Muscle of leg (tissue), 11 donors: Measurements from ENCODE around the gene PTPRG. TPM values are rescaled to one million over a fixed set of nuclear protein-coding genes. Genes with fewer than 3 reads are reported as not detected.
A peak's percentile ranks its signal among the peaks of the same experiment; 100 is the strongest.
"Not testable (repeated sequence)": the region's sequence is repeated elsewhere in the genome, so short reads cannot be mapped to it uniquely, and the experiment has no call there.

Source experiments
- DNase-seq: peaks from one replicate; pipeline ENCODE4 v3.0.0; 2013
- H3K27ac ChIP-seq: one replicate; pipeline ENCODE4 v1.5.1; 2013; ENCODE audit warnings: mild to moderate bottlenecking, low read length, control low read depth
- H3K27me3 ChIP-seq: one replicate; pipeline ENCODE4 v1.6.1; 2013; ENCODE audit warnings: low read length; ENCODE audit not compliant: control insufficient read depth, insufficient read depth
- H3K36me3 ChIP-seq: one replicate; pipeline ENCODE4 v1.6.1; 2013; ENCODE audit warnings: low read length; ENCODE audit not compliant: control insufficient read depth, insufficient read depth
- H3K4me1 ChIP-seq: one replicate; pipeline ENCODE4 v1.6.1; 2013; ENCODE audit warnings: low read length; ENCODE audit not compliant: control insufficient read depth, insufficient read depth
- H3K4me3 ChIP-seq: one replicate; pipeline ENCODE4 v1.5.1; 2013; ENCODE audit warnings: low read length, control low read depth
- H3K9me3 ChIP-seq: replicated peaks from 2 replicates; pipeline ENCODE4 v1.6.1; 2013; ENCODE audit warnings: low read depth, low read length; ENCODE audit not compliant: control insufficient read depth
- WGBS: methylation state at CpG from one replicate; pipeline ENCODE4 v1.1.5; 2013; ENCODE audit warnings: missing lambda C conversion rate; ENCODE audit not compliant: insufficient coverage; 5-methylcytosine and 5-hydroxymethylcytosine counted together
- polyA plus RNA-seq, 8 donors: library from polyadenylated mRNA; unstranded; fragments of 120-200 nt; gene quantifications; one replicate each; pipeline versions ENCODE4 v1.2.1 to v1.2.3, GENCODE V29; 2013; ENCODE audit warnings: inconsistent platforms in 1 of 8, low replicate concordance in 1 of 8; ENCODE audit not compliant: insufficient read length in 8 of 8, insufficient read depth in 1 of 8
- total RNA-seq: library from RNA; stranded (reverse); fragments of 120-200 nt; gene quantifications from one replicate; pipeline ENCODE4 v1.2.4, GENCODE V29; 2013

The PTPRG gene
- total and polyA plus RNA-seq, 9 donors: 15.7 to 45.7 (median 30.8) TPM

DNA sequence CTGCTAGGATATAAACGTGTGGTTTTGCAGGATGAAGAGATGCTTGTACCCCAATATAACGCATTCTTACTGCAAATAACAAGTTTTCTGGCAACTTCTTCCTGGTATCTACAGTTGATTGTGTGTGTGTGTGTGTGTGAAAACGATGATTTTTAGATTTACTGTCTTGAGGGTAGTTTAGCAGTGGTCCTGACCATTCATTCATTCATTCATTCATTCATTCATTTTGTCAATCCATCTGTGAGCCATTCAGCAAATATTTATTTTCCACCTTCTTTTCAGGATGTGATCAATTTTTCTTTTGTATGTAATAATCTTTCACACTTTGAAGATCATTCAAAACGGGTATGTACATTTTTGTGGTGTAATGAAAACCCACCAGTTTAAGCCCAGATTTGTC lies 250.7 kb downstream of the PTPRG start:
- WGBS: no CpG with 5 or more reads among the region's 4 CpGs
- Histone ChIP-seq H3K27ac (no peak overlapping the region), H3K4me3 (no peak overlapping the region), H3K36me3 (no peaks in the 10 kb centered on the region), H3K9me3 (no peaks in the 10 kb centered on the region), H3K27me3 (no peaks in the 10 kb centered on the region), H3K4me1 (peaks cover 15% of the 10 kb centered on the region)
- DNase-seq: no peak

DNA sequence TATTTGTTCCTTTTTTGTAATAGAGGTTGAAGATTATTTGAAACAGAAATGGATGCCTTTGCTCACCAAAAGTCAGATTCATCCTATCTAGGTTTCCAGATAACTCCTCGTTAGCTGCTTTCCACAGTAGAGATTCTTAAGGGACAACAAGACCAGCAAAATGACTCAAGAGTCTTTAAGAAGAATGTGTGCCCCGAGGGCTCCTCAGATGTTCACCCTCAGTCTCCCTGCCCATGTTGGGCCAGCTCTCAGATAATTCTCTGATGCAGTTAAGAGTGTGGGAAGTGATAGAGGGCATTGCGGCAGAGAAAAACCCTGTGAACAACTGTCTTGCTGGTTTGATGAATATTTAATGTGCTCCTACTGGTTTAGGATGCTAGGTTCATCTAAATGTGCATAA lies 251.1 kb downstream of the PTPRG start:
- Histone ChIP-seq H3K4me1 (peaks cover 15% of the 10 kb centered on the region), H3K4me3 (no peak overlapping the region), H3K27me3 (no peaks in the 10 kb centered on the region), H3K36me3 (no peaks in the 10 kb centered on the region), H3K27ac (no peak overlapping the region), H3K9me3 (no peaks in the 10 kb centered on the region)
- DNase-seq: no peak
- 85% methylated on average over 3 of the region's 3 CpGs for WGBS

DNA sequence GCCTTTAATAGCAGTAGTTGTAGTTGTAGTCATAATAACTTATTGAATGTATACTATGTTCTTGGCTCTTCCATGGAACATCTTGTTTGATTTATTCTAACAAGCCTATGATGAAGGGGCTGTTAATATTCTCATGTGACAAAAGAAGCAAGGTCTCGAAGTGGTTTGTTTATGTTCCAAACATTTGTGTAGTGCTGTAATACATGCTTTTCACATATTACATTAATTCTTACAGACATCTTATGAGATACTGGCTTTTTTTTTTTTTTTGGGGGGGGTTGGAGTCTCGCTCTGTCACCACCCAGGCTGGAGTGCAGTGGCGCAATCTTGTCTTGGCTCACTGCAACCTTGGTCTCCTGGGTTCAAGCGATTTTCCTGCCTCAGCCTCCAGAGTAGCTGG lies 252.3 kb downstream of the PTPRG start:
- H3K27ac ChIP-seq: no peak overlapping the region
- H3K27me3 ChIP-seq: no peaks in the 10 kb centered on the region
- WGBS: 67% methylated on average over 1 of the region's 4 CpGs
- peaks cover 7% of the 10 kb centered on the region for H3K4me1 ChIP-seq
- no peak overlapping the region for H3K4me3 ChIP-seq
- H3K36me3 ChIP-seq: no peaks in the 10 kb centered on the region
- peak; percentile 71 for DNase-seq
- no peaks in the 10 kb centered on the region for H3K9me3 ChIP-seq

DNA sequence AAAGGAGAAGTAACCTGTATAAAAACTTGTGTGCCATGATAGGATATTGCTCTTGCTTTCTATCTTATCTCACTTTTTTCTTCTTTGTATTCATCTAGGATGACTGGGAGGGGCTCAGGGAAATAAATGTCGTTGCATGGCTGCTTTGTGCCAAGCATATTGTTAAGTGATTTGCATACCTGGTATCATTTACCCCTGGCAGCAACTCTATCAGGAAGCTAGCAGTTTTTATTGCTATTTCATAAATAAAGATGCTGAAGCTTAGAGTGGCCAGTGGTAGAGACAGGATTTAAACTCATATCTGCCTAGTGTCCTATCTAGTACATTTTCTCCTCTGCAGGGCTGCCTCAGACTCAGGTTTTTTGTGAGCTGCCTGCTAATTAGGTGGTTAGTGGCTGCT lies 253.3 kb downstream of the PTPRG start:
- DNase-seq: no peak
- no CpG with 5 or more reads among the region's 1 CpG for whole genome bisulfite sequencing
- Histone ChIP-seq H3K27ac (no peak overlapping the region), H3K4me3 (no peak overlapping the region), H3K4me1 (peaks cover 6% of the 10 kb centered on the region), H3K9me3 (no peaks in the 10 kb centered on the region), H3K36me3 (no peaks in the 10 kb centered on the region), H3K27me3 (no peaks in the 10 kb centered on the region)

DNA sequence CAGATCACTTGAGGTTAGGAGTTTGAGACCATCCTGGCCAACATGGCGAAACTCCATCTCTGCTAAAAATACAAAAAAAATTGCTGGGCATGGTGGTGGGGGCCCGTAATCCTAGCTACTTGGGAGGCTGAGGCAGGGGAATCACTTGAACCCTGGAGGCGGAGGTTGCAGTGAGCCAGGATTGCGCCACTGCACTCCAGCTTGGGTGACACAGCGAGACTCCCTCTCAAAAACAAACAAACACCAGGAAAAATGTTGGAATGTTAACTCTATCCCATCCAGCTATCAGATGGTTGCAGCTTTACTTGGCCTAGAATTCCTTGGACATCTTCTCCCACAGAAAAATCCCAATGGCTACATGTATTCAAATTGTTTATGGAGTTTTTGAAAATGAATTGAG lies 254.9 kb downstream of the PTPRG start:
- H3K9me3 ChIP-seq, H3K36me3 ChIP-seq, DNase-seq, H3K27ac ChIP-seq, H3K4me1 ChIP-seq, H3K27me3 ChIP-seq, H3K4me3 ChIP-seq: not testable (repeated sequence)
- WGBS: no CpG with 5 or more reads among the region's 5 CpGs

DNA sequence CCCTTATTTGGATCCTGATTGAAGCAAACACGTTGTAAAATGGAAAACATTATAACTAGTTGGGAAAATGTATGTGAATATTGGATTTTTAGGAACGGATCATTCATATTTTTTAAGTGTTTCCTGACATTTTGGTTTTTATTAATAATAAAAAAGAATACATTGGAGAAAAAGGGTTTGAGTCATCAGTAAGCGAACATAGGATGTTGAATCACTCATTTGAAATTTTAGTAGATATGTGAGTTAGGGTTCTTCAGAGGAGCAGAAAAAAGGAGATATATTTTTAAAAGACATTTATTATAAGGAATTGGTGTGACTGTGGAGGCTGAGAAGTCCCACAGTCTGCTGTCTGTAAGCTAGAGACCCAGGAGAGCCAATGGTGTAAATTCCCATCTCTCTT lies 258.5 kb downstream of the PTPRG start:
- no CpG with 5 or more reads among the region's 3 CpGs for WGBS
- Histone ChIP-seq H3K9me3 (no peaks in the 10 kb centered on the region), H3K27me3 (no peaks in the 10 kb centered on the region), H3K4me1 (peaks cover 2% of the 10 kb centered on the region), H3K4me3 (no peak overlapping the region), H3K27ac (no peak overlapping the region), H3K36me3 (no peaks in the 10 kb centered on the region)
- DNase-seq: no peak

DNA sequence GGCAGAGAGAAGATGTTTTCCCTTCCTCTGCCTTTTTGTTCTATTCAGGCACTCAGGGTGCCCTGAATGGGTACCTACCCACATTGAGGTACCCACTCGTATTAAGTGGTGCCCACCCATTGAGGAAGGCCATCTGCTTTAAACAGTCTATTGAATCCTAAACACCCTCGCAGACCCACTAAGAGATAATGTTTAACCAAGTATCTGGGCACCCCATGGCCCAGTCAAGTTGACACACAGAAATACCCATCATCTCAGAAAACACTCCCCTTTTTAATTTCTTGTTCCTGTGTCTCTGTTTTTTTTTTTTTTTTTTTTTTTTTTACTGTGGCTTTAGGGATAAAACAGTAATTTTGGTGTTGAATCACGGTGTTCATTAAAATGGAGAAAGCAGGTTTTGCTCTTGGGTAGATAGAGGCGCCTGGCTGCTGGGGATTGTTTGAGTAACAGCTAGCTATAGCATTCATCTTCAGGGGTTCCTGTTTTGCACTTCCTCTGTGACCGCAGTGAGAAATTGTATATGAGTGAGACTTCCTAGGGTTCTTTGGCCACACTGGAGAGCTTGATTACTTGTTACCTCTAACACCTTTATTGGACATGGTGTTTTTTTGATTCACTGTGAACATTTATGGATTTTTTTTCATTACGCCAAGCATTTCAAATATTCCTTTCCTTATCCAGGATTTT lies 259.1 kb downstream of the PTPRG start:
- DNase-seq: no peak
- Histone ChIP-seq H3K4me3 (no peak overlapping the region), H3K4me1 (peaks cover 2% of the 10 kb centered on the region), H3K27me3 (no peaks in the 10 kb centered on the region), H3K27ac (no peak overlapping the region), H3K9me3 (no peaks in the 10 kb centered on the region), H3K36me3 (no peaks in the 10 kb centered on the region)
- WGBS: 83% methylated on average over 1 of the region's 6 CpGs

DNA sequence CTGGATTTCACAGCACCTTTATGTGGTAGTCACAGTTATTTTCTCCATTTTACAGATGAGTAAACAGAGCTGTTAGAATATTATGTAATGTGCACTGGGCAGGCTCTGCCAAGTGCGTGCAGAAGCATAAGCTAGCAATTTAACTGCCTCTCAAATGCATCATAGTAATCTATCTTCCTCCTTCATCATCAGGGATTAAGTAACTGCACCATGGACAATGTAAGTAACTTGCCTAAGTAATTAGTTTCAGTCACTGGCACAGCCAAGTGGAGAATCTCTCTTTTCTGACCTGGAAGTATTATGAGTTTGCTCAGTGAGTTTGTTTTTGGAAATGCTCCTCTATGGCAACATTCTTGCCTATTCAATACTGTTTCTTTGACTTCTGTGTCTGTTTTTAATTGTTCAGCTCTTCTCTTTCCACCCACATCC lies 260.5 kb downstream of the PTPRG start:
- no CpG with 5 or more reads among the region's 1 CpG for WGBS
- peak; percentile 65 for DNase-seq
- no peak overlapping the region for H3K4me3 ChIP-seq
- no peaks in the 10 kb centered on the region for H3K36me3 ChIP-seq
- no peaks in the 10 kb centered on the region for H3K9me3 ChIP-seq
- H3K27me3 ChIP-seq: no peaks in the 10 kb centered on the region
- H3K27ac ChIP-seq: no peak overlapping the region
- peaks cover 2% of the 10 kb centered on the region for H3K4me1 ChIP-seq

DNA sequence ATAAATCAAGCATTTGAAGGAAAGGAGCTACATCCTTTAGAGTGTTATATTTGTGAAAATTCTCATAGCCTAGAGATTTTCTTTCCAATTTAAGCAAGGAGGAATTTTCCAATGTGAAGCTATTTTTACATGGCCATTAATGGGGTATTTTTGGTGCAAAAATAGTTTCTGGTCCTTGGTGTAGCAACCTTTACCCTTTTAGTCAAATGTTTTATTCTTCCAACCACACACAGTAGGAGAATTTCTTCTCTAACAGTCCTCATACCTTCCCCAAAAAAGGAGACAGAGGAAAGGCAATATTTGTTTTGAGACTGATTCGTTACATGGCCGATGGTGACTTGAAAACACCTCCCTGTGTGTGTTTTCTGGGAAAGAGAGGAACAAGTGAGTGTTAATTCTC lies 261.2 kb downstream of the PTPRG start:
- Histone ChIP-seq H3K9me3 (no peaks in the 10 kb centered on the region), H3K27me3 (no peaks in the 10 kb centered on the region), H3K27ac (no peak overlapping the region), H3K4me1 (peaks cover 2% of the 10 kb centered on the region), H3K36me3 (no peaks in the 10 kb centered on the region), H3K4me3 (no peak overlapping the region)
- DNase-seq: no peak
- WGBS: no CpG with 5 or more reads among the region's 2 CpGs

DNA sequence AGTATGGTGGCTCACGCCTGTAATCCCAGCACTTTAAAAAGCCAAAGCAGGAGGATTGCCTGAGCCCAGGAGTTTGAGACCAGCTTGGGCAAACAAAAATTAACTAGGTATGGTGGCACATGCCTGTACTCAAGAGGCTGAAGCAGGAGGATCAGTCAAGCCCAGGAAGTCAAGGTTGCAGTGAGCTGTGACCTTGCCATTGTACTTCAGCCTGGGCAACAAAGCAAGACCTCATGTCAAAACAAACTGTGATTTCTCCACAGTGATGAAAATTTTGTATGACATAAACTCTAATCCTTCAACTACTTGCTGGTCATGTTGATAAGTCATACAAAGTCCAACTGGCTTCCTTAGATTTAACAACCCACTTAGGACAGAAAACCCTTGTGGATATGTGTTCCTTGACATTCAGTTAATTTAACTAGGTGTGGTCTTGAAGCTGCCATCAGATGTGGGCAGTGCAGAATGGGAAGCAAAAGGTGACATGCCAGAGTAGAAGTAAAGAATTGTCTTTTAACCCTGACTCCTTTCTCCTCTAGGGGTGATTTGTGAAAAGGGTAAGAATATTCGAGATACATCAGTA lies 263.3 kb downstream of the PTPRG start:
- H3K9me3 ChIP-seq: no peaks in the 10 kb centered on the region
- H3K4me1 ChIP-seq: peaks cover 12% of the 10 kb centered on the region
- H3K27ac ChIP-seq: no peak overlapping the region
- H3K4me3 ChIP-seq: no peak overlapping the region
- no peaks in the 10 kb centered on the region for H3K27me3 ChIP-seq
- no peak for DNase-seq
- WGBS: 90% methylated on average over 1 of the region's 2 CpGs
- H3K36me3 ChIP-seq: no peaks in the 10 kb centered on the region
